ENCODE measurements around the gene MOV10.

- no peak for TF ChIP-seq CTCF (IDR thresholded peaks at IDR 0.05)
- no peak for TF ChIP-seq POLR2A (IDR thresholded peaks at IDR 0.05; ENCODE audit: low read depth)
Measured at GRCh38 chr1:112686835-112687234, 12.4 kb downstream of the MOV10 start.
